GM23248 (cell line): Measurements from ENCODE around the gene PRR18.

Experiments
- EZH2 ChIP-seq: fragments of 200-600 bp; sonication (generic); IDR thresholded peaks from 2 replicates; pipeline ENCODE4 v1.6.1; 2018; ENCODE audit warnings: antibody characterized with exemption, mild to moderate bottlenecking; ENCODE audit not compliant: insufficient read depth, poor library complexity, severe bottlenecking
- EZH2phosphoT487 ChIP-seq: fragments of 200-600 bp; sonication (generic); IDR thresholded peaks from 2 replicates; pipeline ENCODE4 v1.6.1; 2018; ENCODE audit warnings: antibody characterized with exemption, moderate library complexity, mild to moderate bottlenecking, low read depth; ENCODE audit not compliant: insufficient read depth

DNA sequence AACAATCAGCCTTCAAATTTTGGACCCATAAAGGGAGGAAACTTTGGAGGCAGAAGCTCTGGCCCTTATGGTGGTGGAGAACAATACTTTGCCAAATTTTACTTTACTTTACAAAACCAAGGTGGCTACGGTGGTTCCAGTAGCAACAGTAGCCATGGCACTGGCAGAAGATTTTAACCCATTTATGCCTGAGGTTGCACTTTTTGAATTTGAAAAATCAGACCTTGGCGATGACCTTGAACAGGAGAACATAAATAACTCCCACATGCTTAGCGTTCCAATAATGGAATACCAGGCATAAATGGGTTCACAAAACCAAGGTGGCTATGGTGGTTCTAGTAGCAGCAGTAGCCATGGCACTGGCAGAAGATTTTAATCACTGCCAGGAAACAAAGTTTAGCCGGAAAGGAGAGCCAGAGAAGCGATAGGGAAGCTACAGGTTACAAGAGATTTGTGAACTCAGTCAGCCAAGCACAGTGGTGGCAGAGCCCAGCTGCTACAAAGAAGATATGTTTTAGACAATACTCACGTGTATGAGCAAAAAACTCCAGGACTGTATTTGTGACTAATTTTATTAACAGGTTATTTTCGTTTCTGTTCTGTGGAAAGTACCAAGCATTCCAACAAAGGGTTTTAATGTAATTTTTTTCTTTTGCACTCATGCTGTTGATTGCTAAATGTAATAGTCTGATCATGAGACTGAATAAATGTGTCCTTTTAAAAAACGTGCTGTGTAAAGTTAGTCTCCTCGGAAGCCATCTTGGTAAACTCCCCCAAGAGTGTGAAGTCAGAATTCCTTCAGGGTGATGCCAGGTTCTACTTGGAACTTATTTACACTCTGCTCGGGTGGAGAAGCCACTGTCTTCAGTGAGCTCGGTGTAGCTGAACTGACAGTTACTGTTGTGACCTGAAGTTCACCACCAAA, 27.4 kb upstream of the PRR18 start:
- no peak for TF ChIP-seq EZH2
- no peak for TF ChIP-seq EZH2phosphoT487
